OCI-LY1 (cell line): Measurements from ENCODE around the gene GSX2.

ENCODE experiments used
- H2AFZ ChIP-seq: fragments of 200-600 bp; sonication (generic), shearing (Covaris generic); 2 replicates; pipeline ENCODE4 v1.6.0; 2014; ENCODE audit warnings: antibody characterized with exemption, mild to moderate bottlenecking, low read length
- H3F3A ChIP-seq: fragments of 200-600 bp; sonication (generic), shearing (Covaris generic); 2 replicates; pipeline ENCODE4 v1.6.0; 2014; ENCODE audit warnings: mild to moderate bottlenecking, antibody characterized with exemption, low read length, moderate library complexity; ENCODE audit not compliant: insufficient read depth
- H3K27ac ChIP-seq: fragments of 200-600 bp; sonication (generic); 2 replicates; pipeline ENCODE4 v1.5.1; 2014; ENCODE audit warnings: low read length, mixed run types, mild to moderate bottlenecking, low read depth; ENCODE audit not compliant: poor library complexity, severe bottlenecking
- H3K27me3 ChIP-seq: fragments of 200-600 bp; sonication (generic); 2 replicates; pipeline ENCODE4 v1.6.0; 2014; ENCODE audit warnings: antibody characterized with exemption, mild to moderate bottlenecking, low read length, moderate library complexity; ENCODE audit not compliant: insufficient read depth
- H3K36me3 ChIP-seq: fragments of 200-600 bp; sonication (generic); 2 replicates; pipeline ENCODE4 v1.6.1; 2014; ENCODE audit warnings: mild to moderate bottlenecking, antibody characterized with exemption, low read length, moderate library complexity, mixed read lengths; ENCODE audit not compliant: insufficient read depth
- H3K4me1 ChIP-seq: fragments of 200-600 bp; sonication (generic); 2 replicates; pipeline ENCODE4 v1.5.1; 2014; ENCODE audit warnings: mild to moderate bottlenecking, low read length, moderate library complexity; ENCODE audit not compliant: insufficient read depth, severe bottlenecking
- H3K4me2 ChIP-seq: fragments of 200-600 bp; sonication (generic), shearing (Covaris generic); 2 replicates; pipeline ENCODE4 v1.6.1; 2014; ENCODE audit warnings: low read length
- H3K4me3 ChIP-seq: fragments of 200-600 bp; sonication (generic); 2 replicates; pipeline ENCODE4 v1.5.1; 2014; ENCODE audit warnings: low read length, low read depth, mild to moderate bottlenecking, mixed read lengths; ENCODE audit not compliant: poor library complexity, severe bottlenecking
- H3K79me2 ChIP-seq: fragments of 200-600 bp; shearing (Covaris generic); 2 replicates; pipeline ENCODE4 v1.6.1; 2016; ENCODE audit warnings: mixed run types, low read length, mixed read lengths; ENCODE audit not compliant: insufficient read depth
- H3K9ac ChIP-seq: fragments of 200-600 bp; sonication (generic), shearing (Covaris generic); 2 replicates; pipeline ENCODE4 v1.6.1; 2014; ENCODE audit warnings: mild to moderate bottlenecking, low read length, mixed read lengths
- H3K9me2 ChIP-seq: fragments of 200-600 bp; sonication (generic), shearing (Covaris generic); 2 replicates; pipeline ENCODE4 v1.6.1; 2014; ENCODE audit warnings: low read depth, mild to moderate bottlenecking, low read length, mixed read lengths
- H3K9me3 ChIP-seq: fragments of 200-600 bp; shearing (Covaris generic); 2 replicates; pipeline ENCODE4 v1.6.1; 2014; ENCODE audit warnings: low read length, mixed read lengths
- H4K20me1 ChIP-seq: fragments of 200-600 bp; sonication (generic), shearing (Covaris generic); 2 replicates; pipeline ENCODE4 v1.6.0; 2016; ENCODE audit warnings: mild to moderate bottlenecking, low read length; ENCODE audit not compliant: insufficient read depth
- CTCF ChIP-seq: fragments of 200-600 bp; sonication (generic), shearing (Covaris generic); IDR thresholded peaks from 2 replicates; pipeline ENCODE4 v1.5.1; 2017; ENCODE audit warnings: mild to moderate bottlenecking, antibody characterized with exemption, low read length, moderate library complexity, mixed read lengths
- EZH2 ChIP-seq: fragments of 200-600 bp; sonication (generic), shearing (Covaris generic); IDR thresholded peaks from 2 replicates; pipeline ENCODE4 v1.8.0; 2017; ENCODE audit warnings: borderline replicate concordance, mixed run types, mild to moderate bottlenecking, antibody characterized with exemption, low read length, moderate library complexity, mixed read lengths

Gene GSX2

GRCh38 chr4:54090404-54090803 is 9.6 kb upstream of the GSX2 start:
- no peak for TF ChIP-seq CTCF
- TF ChIP-seq EZH2, result no peak
- no peaks in the 10 kb centered on the region for H3K36me3 ChIP-seq
- no peaks in the 10 kb centered on the region for H3K27me3 ChIP-seq
- H3K79me2 ChIP-seq, result no peaks in the 10 kb centered on the region
- H3K4me2 ChIP-seq, result no peak overlapping the region
- H2AFZ ChIP-seq, result no peak overlapping the region
- no peaks in the 10 kb centered on the region for H3K9me2 ChIP-seq
- no peaks in the 10 kb centered on the region for H3K9me3 ChIP-seq
- no peak overlapping the region for H3K27ac ChIP-seq
- H3K4me1 ChIP-seq, result peaks cover 32% of the 10 kb centered on the region
- H3K9ac ChIP-seq, result no peak overlapping the region
- no peak overlapping the region for H3K4me3 ChIP-seq
- no peaks in the 10 kb centered on the region for H3F3A ChIP-seq
- H4K20me1 ChIP-seq, result no peaks in the 10 kb centered on the region

GRCh38 chr4:54090804-54091623 is 8.9 kb upstream of the GSX2 start:
- Histone ChIP-seq H3K79me2 (no peaks in the 10 kb centered on the region), H3K4me1 (peaks cover 32% of the 10 kb centered on the region), H3F3A (no peaks in the 10 kb centered on the region), H3K36me3 (no peaks in the 10 kb centered on the region), H3K4me2 (peak overlapping the region; percentile 87), H4K20me1 (no peaks in the 10 kb centered on the region), H3K9me2 (no peaks in the 10 kb centered on the region), H3K27me3 (no peaks in the 10 kb centered on the region), H3K9ac (no peak overlapping the region; the same call in 1 of the 2 replicates), H3K27ac (no peak overlapping the region), H3K4me3 (peak overlapping the region; percentile 60), H2AFZ (no peak overlapping the region; the same call in 1 of the 2 replicates), H3K9me3 (no peaks in the 10 kb centered on the region)
- no peak for TF ChIP-seq CTCF
- no peak for TF ChIP-seq EZH2

- H3K4me2 ChIP-seq, result peak overlapping the region; percentile 87
- peak overlapping the region; percentile 60 for H3K4me3 ChIP-seq
- H3K9me2 ChIP-seq, result no peaks in the 10 kb centered on the region
- H4K20me1 ChIP-seq, result no peaks in the 10 kb centered on the region
- H3F3A ChIP-seq, result no peaks in the 10 kb centered on the region
- no peaks in the 10 kb centered on the region for H3K79me2 ChIP-seq
- H3K36me3 ChIP-seq, result no peaks in the 10 kb centered on the region
- H3K27ac ChIP-seq, result no peak overlapping the region
- H3K9ac ChIP-seq, result peak overlapping the region; percentile 53
- H3K9me3 ChIP-seq, result no peaks in the 10 kb centered on the region
- H3K4me1 ChIP-seq, result peaks cover 32% of the 10 kb centered on the region
- TF ChIP-seq EZH2, result no peak
- TF ChIP-seq CTCF, result no peak
- 0 out of 2 replicates have a peak overlapping the region, but pooled peaks have one; percentile 44 for H2AFZ ChIP-seq
- H3K27me3 ChIP-seq, result no peaks in the 10 kb centered on the region
These were observed 8.1 kb upstream of the GSX2 start for GRCh38 chr4:54091637-54092404.
